Upper lobe of left lung (tissue), 4 donors: ENCODE measurements around the gene PDCD11.

Source experiments
- POLR2A ChIP-seq, 4 donors: fragments of 450-650 bp; IDR thresholded peaks; one replicate each; pipeline ENCODE4 v1.5.1; 2016 to 2017; ENCODE audit warnings: antibody characterized with exemption in 4 of 4, mild to moderate bottlenecking in 2 of 4
- TF ChIP-seq, protein P1 (sequence below), 6 experiments: fragments of 450-650 bp in 4 of 6; fragments of 200-600 bp in 2 of 6; sonication (generic) in 2 of 6; IDR thresholded peaks; one replicate each; pipeline ENCODE4 v1.5.1; 2016 to 2019; ENCODE audit warnings: antibody characterized with exemption in 6 of 6

DNA sequence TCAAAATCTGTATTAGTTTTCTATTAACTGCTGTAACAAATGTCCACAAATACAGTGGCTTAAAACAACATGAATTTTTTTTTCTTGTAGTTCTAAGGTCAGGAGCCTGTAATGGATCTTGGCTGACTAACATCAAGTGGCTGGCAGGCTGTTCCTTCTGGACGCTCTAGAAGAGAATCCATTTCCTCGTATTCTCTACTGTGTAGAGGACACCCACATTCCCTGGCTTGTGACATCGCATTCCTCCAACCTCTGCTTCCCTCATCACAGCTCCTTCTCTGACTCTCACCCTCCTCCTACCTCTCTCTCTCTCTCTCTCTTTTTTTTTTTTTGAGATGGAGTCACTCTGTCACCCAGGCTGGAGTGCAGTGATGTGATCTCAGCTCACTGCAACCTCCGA is 67.1 kb downstream of the PDCD11 start:
- TF ChIP-seq, protein P1, sequence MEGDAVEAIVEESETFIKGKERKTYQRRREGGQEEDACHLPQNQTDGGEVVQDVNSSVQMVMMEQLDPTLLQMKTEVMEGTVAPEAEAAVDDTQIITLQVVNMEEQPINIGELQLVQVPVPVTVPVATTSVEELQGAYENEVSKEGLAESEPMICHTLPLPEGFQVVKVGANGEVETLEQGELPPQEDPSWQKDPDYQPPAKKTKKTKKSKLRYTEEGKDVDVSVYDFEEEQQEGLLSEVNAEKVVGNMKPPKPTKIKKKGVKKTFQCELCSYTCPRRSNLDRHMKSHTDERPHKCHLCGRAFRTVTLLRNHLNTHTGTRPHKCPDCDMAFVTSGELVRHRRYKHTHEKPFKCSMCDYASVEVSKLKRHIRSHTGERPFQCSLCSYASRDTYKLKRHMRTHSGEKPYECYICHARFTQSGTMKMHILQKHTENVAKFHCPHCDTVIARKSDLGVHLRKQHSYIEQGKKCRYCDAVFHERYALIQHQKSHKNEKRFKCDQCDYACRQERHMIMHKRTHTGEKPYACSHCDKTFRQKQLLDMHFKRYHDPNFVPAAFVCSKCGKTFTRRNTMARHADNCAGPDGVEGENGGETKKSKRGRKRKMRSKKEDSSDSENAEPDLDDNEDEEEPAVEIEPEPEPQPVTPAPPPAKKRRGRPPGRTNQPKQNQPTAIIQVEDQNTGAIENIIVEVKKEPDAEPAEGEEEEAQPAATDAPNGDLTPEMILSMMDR (IDR thresholded peaks at IDR 0.05) = no peak
- TF ChIP-seq POLR2A (IDR thresholded peaks at IDR 0.05) = no peak
